ENCODE measurements around the gene DACH1.

- TF ChIP-seq CTCF (IDR thresholded peaks at IDR 0.05) (no peak), POLR2A (IDR thresholded peaks at IDR 0.05) (no peak)
Measured at GRCh38 chr13:71718931-71719330, 148.1 kb downstream of the DACH1 start.

Data from esophagus squamous epithelium (tissue), 4 donors.